IMR-90 (cell line): ENCODE data around the gene ERGIC1. TPM values are rescaled to one million over a fixed set of nuclear protein-coding genes. Genes with fewer than 3 reads are reported as not detected.
A peak's percentile ranks its signal among the peaks of the same experiment; 100 is the strongest.

Experiments used
- ATAC-seq: fragments of 200-7000 bp; cut with Tn5 transposase; 2 replicates; pipeline ENCODE4 v1.9.1; 2020; ENCODE audit warnings: low read depth, mild to moderate bottlenecking, moderate library complexity
- BruUV-seq: library from RNA; stranded (reverse); fragments of 400-500 nt; replicated peaks from 2 replicates; lab custom pipeline; 2021; lab: Mats Ljungman, UMichigan
- CTCF ChIA-PET: fragments of 300-600 bp; formaldehyde crosslinking; extraction: SDS; loops from one replicate; lab custom pipeline; 2021; ENCODE audit warnings: antibody characterized with exemption; lab: Yijun Ruan, JAX
- POLR2A ChIA-PET: fragments of 300-600 bp; sonication (Branson Sonifier 250); formaldehyde crosslinking; loops from one replicate; lab custom pipeline; 2022; ENCODE audit warnings: antibody characterized with exemption; ENCODE audit not compliant: unreplicated experiment; lab: Charles Lee
- DNase-seq: peaks from one replicate; pipeline ENCODE4 v3.0.0; 2013
- H2AFZ ChIP-seq: replicated peaks from 2 replicates; pipeline ENCODE3; 2013; ENCODE audit warnings: low read length, mild to moderate bottlenecking; ENCODE audit not compliant: poor library complexity
- H2AK5ac ChIP-seq: 2 replicates; pipeline ENCODE4 v1.6.1; 2013; ENCODE audit warnings: low read depth, low read length, inconsistent platforms
- H2AK9ac ChIP-seq: replicated peaks from 2 replicates; pipeline ENCODE3; 2013; ENCODE audit warnings: mild to moderate bottlenecking, low read depth, low read length, moderate library complexity; ENCODE audit not compliant: poor library complexity
- H2BK120ac ChIP-seq: 2 replicates; pipeline ENCODE4 v1.6.1; 2013; ENCODE audit warnings: low read depth, low read length, inconsistent platforms
- H2BK15ac ChIP-seq: 3 replicates; pipeline ENCODE4 v1.6.1; 2013; ENCODE audit warnings: low read depth, low read length, inconsistent platforms
- H2BK20ac ChIP-seq: 2 replicates; pipeline ENCODE4 v1.6.1; 2013; ENCODE audit warnings: low read depth, mild to moderate bottlenecking, inconsistent platforms, low read length, moderate library complexity
- H2BK5ac ChIP-seq: 2 replicates; pipeline ENCODE4 v1.6.1; 2013; ENCODE audit warnings: mild to moderate bottlenecking, low read depth, low read length, inconsistent platforms; ENCODE audit not compliant: poor library complexity, severe bottlenecking
- H3K14ac ChIP-seq: replicated peaks from 2 replicates; pipeline ENCODE4 v1.6.1; 2013; ENCODE audit warnings: low read depth, low read length, inconsistent platforms
- H3K18ac ChIP-seq: 2 replicates; pipeline ENCODE4 v1.6.1; 2013; ENCODE audit warnings: low read depth, low read length, control low read depth
- H3K23ac ChIP-seq: 2 replicates; pipeline ENCODE4 v1.6.1; 2013; ENCODE audit warnings: low read depth, low read length, inconsistent platforms
- H3K27ac ChIP-seq: 2 replicates; pipeline ENCODE4 v1.5.1; 2013; ENCODE audit warnings: mild to moderate bottlenecking, control low read depth, low read length; ENCODE audit not compliant: insufficient read depth
- H3K27me3 ChIP-seq: 2 replicates; pipeline ENCODE4 v1.6.1; 2013; ENCODE audit warnings: low read length; ENCODE audit not compliant: control insufficient read depth, insufficient read depth
- H3K36me3 ChIP-seq: 2 replicates; pipeline ENCODE4 v1.6.1; 2013; ENCODE audit warnings: low read length, mixed read lengths; ENCODE audit not compliant: control insufficient read depth, insufficient read depth
- H3K4ac ChIP-seq: 2 replicates; pipeline ENCODE4 v1.6.1; 2013; ENCODE audit warnings: low read depth, low read length, inconsistent platforms
- H3K4me1 ChIP-seq: 2 replicates; pipeline ENCODE4 v1.6.1; 2013; ENCODE audit warnings: low read length, mixed read lengths; ENCODE audit not compliant: control insufficient read depth, insufficient read depth
- H3K4me2 ChIP-seq: 2 replicates; pipeline ENCODE4 v1.6.1; 2013; ENCODE audit warnings: low read depth, mild to moderate bottlenecking, control low read depth, low read length, moderate library complexity
- H3K4me3 ChIP-seq: 2 replicates; pipeline ENCODE4 v1.5.1; 2013; ENCODE audit warnings: low read depth, mild to moderate bottlenecking, control low read depth, low read length, moderate library complexity; ENCODE audit not compliant: insufficient read depth
- H3K56ac ChIP-seq: 2 replicates; pipeline ENCODE4 v1.6.1; 2013; ENCODE audit warnings: low read length, inconsistent platforms; ENCODE audit not compliant: insufficient read depth; ENCODE audit errors: extremely low read depth
- H3K79me1 ChIP-seq, 2 experiments: 2 replicates each; pipeline ENCODE4 v1.6.1; 2013; ENCODE audit warnings: low read length in 2 of 2, inconsistent platforms in 1 of 2, low read depth in 1 of 2
- H3K9ac ChIP-seq: 2 replicates; pipeline ENCODE4 v1.6.1; 2013; ENCODE audit warnings: low read depth, low read length, control low read depth
- H3K9me1 ChIP-seq: 2 replicates; pipeline ENCODE4 v1.6.1; 2013; ENCODE audit warnings: low read length, inconsistent platforms; ENCODE audit not compliant: insufficient read depth
- H3K9me3 ChIP-seq: 2 replicates; pipeline ENCODE4 v1.6.1; 2013; ENCODE audit warnings: low read length; ENCODE audit not compliant: control insufficient read depth, insufficient read depth
- H4K20me1 ChIP-seq: 2 replicates; pipeline ENCODE4 v1.6.1; 2013; ENCODE audit warnings: low read length, inconsistent platforms; ENCODE audit not compliant: insufficient read depth
- H4K5ac ChIP-seq: 2 replicates; pipeline ENCODE4 v1.6.1; 2013; ENCODE audit warnings: mild to moderate bottlenecking, low read depth, low read length, control low read depth
- H4K8ac ChIP-seq, 2 experiments: 2 replicates each; pipeline ENCODE4 v1.6.1; 2013; ENCODE audit warnings: low read depth in 2 of 2, low read length in 2 of 2, control low read depth in 1 of 2, inconsistent platforms in 1 of 2
- H4K91ac ChIP-seq: 2 replicates; pipeline ENCODE4 v1.6.1; 2013; ENCODE audit warnings: low read depth, low read length, inconsistent platforms; ENCODE audit not compliant: insufficient read depth
- FOS ChIP-seq: fragments of 150-350 bp; IDR thresholded peaks from 2 replicates; pipeline ENCODE4 v1.6.1; 2016; ENCODE audit warnings: low read depth, low read length
- MAZ ChIP-seq: IDR thresholded peaks from 2 replicates; pipeline ENCODE4 v1.6.1; 2012; ENCODE audit warnings: low read depth, mild to moderate bottlenecking, low read length, improper control_type of control experiment, moderate library complexity, borderline replicate concordance
- MXI1 ChIP-seq: IDR thresholded peaks from 2 replicates; pipeline ENCODE4 v1.6.1; 2012; ENCODE audit warnings: low read depth, mild to moderate bottlenecking, low read length, moderate library complexity, borderline replicate concordance
- NFE2L2 ChIP-seq: fragments of 150-350 bp; IDR thresholded peaks from 2 replicates; pipeline ENCODE4 v1.6.1; 2016; ENCODE audit warnings: low read depth, mild to moderate bottlenecking, low read length
- POLR2A ChIP-seq: IDR thresholded peaks from 2 replicates; pipeline ENCODE4 v1.6.1; 2012; ENCODE audit warnings: mild to moderate bottlenecking, low read depth, low read length
- USF2 ChIP-seq: fragments of 150-350 bp; IDR thresholded peaks from 2 replicates; pipeline ENCODE4 v1.6.1; 2017; ENCODE audit warnings: mild to moderate bottlenecking, antibody characterized with exemption, low read length, low read depth
- WGBS, 2 experiments: methylation state at CpG; one replicate each; pipeline versions ENCODE4 v1.1.5 to v1.1.7; 2013; ENCODE audit warnings: missing lambda C conversion rate in 2 of 2; ENCODE audit not compliant: insufficient read length in 1 of 2; ENCODE audit errors: extremely low coverage in 2 of 2; 5-methylcytosine and 5-hydroxymethylcytosine counted together
- dilution Hi-C: fragments of 300-500 bp; cut with HindIII; formaldehyde crosslinking; loops from one replicate; pipeline ENCODE4 v1.14.3; 2018; ENCODE audit warnings: low sequenced_read_pairs; ENCODE audit not compliant: unreplicated experiment
- in situ Hi-C: fragments of 300-500 bp; cut with MboI; formaldehyde crosslinking; loops from 3 replicates; pipeline ENCODE4 v1.14.3; 2019; ENCODE audit warnings: low sequenced_read_pairs, inconsistent platforms, mixed read lengths
- intact Hi-C: fragments of 100-400 bp; cut with micrococcal nuclease; formaldehyde crosslinking; loops from 2 replicates; pipeline ENCODE4 v1.10.0; 2022
- polyA plus RNA-seq, 3 experiments: library from polyadenylated mRNA; depleted of rRNA; stranded (reverse); fragments of >200 nt; gene quantifications; 2 replicates each; pipeline ENCODE4 v1.2.3, GENCODE V29; 2012; ENCODE audit warnings: low replicate concordance in 1 of 3
- total RNA-seq: library from RNA; depleted of rRNA; stranded (reverse); fragments of >200 nt; gene quantifications from 2 replicates; pipeline ENCODE4 v1.2.3, GENCODE V29; 2012
- TF ChIP-seq, protein P1 (sequence below): conservative IDR thresholded peaks from 2 replicates; pipeline ENCODE4 v1.5.1; 2012; ENCODE audit warnings: mild to moderate bottlenecking, low read depth, low read length, improper control_type of control experiment

Gene ERGIC1
- total and polyA plus RNA-seq, 2 of the 4 experiments (the other 2 are of a cell fraction): 134 to 192 TPM

GRCh38 chr5:172830275-172830799, 3.7 kb upstream of the ERGIC1 start:
- dilution Hi-C loops: no loop called here
- TF ChIP-seq FOS (no peak), MAZ (no peak), POLR2A (peak; percentile 91), NFE2L2 (no peak), MXI1 (no peak), USF2 (no peak)
- TF ChIP-seq, protein P1, sequence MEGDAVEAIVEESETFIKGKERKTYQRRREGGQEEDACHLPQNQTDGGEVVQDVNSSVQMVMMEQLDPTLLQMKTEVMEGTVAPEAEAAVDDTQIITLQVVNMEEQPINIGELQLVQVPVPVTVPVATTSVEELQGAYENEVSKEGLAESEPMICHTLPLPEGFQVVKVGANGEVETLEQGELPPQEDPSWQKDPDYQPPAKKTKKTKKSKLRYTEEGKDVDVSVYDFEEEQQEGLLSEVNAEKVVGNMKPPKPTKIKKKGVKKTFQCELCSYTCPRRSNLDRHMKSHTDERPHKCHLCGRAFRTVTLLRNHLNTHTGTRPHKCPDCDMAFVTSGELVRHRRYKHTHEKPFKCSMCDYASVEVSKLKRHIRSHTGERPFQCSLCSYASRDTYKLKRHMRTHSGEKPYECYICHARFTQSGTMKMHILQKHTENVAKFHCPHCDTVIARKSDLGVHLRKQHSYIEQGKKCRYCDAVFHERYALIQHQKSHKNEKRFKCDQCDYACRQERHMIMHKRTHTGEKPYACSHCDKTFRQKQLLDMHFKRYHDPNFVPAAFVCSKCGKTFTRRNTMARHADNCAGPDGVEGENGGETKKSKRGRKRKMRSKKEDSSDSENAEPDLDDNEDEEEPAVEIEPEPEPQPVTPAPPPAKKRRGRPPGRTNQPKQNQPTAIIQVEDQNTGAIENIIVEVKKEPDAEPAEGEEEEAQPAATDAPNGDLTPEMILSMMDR: no peak
- peak overlapping the region; percentile 95; the same call in 1 of the 2 replicates for H2BK120ac ChIP-seq
- H2AFZ ChIP-seq: no peak overlapping the region
- peak overlapping the region; percentile 89 for H2BK20ac ChIP-seq
- no TSS peak for BruUV-seq
- peaks cover 16% of the 10 kb centered on the region for H3K4me1 ChIP-seq
- WGBS, 2 experiments: no CpG with 5 or more reads among the region's 1 CpG
- H3K4me3 ChIP-seq: no peak overlapping the region
- H3K4me2 ChIP-seq: no peak overlapping the region
- H4K20me1 ChIP-seq: 0 out of 2 replicates have a peak, but pooled peaks cover 2% of the 10 kb centered on the region
- H3K36me3 ChIP-seq: no peaks in the 10 kb centered on the region
- H3K9ac ChIP-seq: no peak overlapping the region; the same call in 1 of the 2 replicates
- peak overlapping the region; percentile 90 for H4K91ac ChIP-seq
- H3K79me1 ChIP-seq: peaks cover 4 to 41% of the 10 kb centered on the region in 2 experiments; a peak in 3 of 4 replicates
- peaks cover 9% of the 10 kb centered on the region for H3K9me3 ChIP-seq
- DNase-seq (no peak), ATAC-seq (no peak)
- H4K8ac ChIP-seq: peak overlapping the region; percentile 52 to 88
- H3K27ac ChIP-seq: peak overlapping the region; percentile 65; the same call in 1 of the 2 replicates
- peak overlapping the region; percentile 79 for H2BK5ac ChIP-seq
- no peak overlapping the region for H2AK9ac ChIP-seq
- intact Hi-C loops: loop anchor here (10.0 kb wide), 1 partner anchor 116 kb away; no protein-coding TSS in a partner anchor
- H3K18ac ChIP-seq: peak overlapping the region; percentile 24; the same call in 1 of the 2 replicates
- CTCF ChIA-PET: interaction anchor here (1.4 kb wide), 1 partner anchor 58 kb away, joined by 3 read pairs; no protein-coding TSS in a partner anchor
- H3K27me3 ChIP-seq: no peaks in the 10 kb centered on the region
- 0 out of 2 replicates have a peak overlapping the region, but pooled peaks have one; percentile 35 for H3K56ac ChIP-seq
- peak overlapping the region; percentile 69; the same call in 1 of the 2 replicates for H4K5ac ChIP-seq
- peak overlapping the region; percentile 42 for H2AK5ac ChIP-seq
- POLR2A ChIA-PET: no interaction called here
- peak overlapping the region; percentile 63; the same call in 1 of the 2 replicates for H3K23ac ChIP-seq
- H3K9me1 ChIP-seq: peaks cover 20% of the 10 kb centered on the region
- H3K4ac ChIP-seq: peak overlapping the region; percentile 95; the same call in 1 of the 2 replicates
- in situ Hi-C loops: no loop called here
- peak overlapping the region; percentile 80 for H2BK15ac ChIP-seq
- H3K14ac ChIP-seq: peak overlapping the region; percentile 94; the same call in 1 of the 2 replicates
